GM18868 (cell line): Measurements from ENCODE around the gene CNGB1.

ENCODE experiments used
- ATAC-seq: cut with Tn5 transposase; IDR thresholded peaks from one replicate; pipeline ENCODE4 v1.9.1; 2021; ENCODE audit warnings: mild to moderate bottlenecking, moderate library complexity; ENCODE audit not compliant: unreplicated experiment

Gene CNGB1

GRCh38 chr16:57977418-57978069 lies 6.6 kb upstream of the CNGB1 start:
- no peak for ATAC-seq

- ATAC-seq, result no peak
These were observed 5.4 kb upstream of the CNGB1 start for GRCh38 chr16:57976331-57976796.

- no peak for ATAC-seq
These were observed 1.4 kb upstream of the CNGB1 start for GRCh38 chr16:57972306-57972705.

GRCh38 chr16:57971848-57972247 lies 920 bp upstream of the CNGB1 start:
- ATAC-seq, result no peak

GRCh38 chr16:57970319-57970718 lies 609 bp downstream of the CNGB1 start:
- no peak for ATAC-seq

- ATAC-seq, result no peak
These were observed 1.3 kb downstream of the CNGB1 start for GRCh38 chr16:57969451-57970123.

- ATAC-seq, result no peak
These were observed 3.0 kb downstream of the CNGB1 start for GRCh38 chr16:57967916-57968315.

- no peak for ATAC-seq
These were observed 3.9 kb downstream of the CNGB1 start for GRCh38 chr16:57966986-57967385.

GRCh38 chr16:57966204-57966771 lies 4.6 kb downstream of the CNGB1 start:
- no peak for ATAC-seq

- ATAC-seq, result no peak
These were observed 6.7 kb downstream of the CNGB1 start for GRCh38 chr16:57964157-57964700.

- ATAC-seq, result no peak
These were observed 8.2 kb downstream of the CNGB1 start for GRCh38 chr16:57962756-57963155.

GRCh38 chr16:57962046-57962445 lies 8.9 kb downstream of the CNGB1 start:
- no peak for ATAC-seq

- no peak for ATAC-seq
These were observed 9.4 kb downstream of the CNGB1 start for GRCh38 chr16:57961538-57961937.

- no peak for ATAC-seq
These were observed 10.0 kb downstream of the CNGB1 start for GRCh38 chr16:57960826-57961472.

GRCh38 chr16:57960310-57960709 lies 10.6 kb downstream of the CNGB1 start:
- no peak for ATAC-seq

GRCh38 chr16:57959804-57960203 lies 11.1 kb downstream of the CNGB1 start:
- ATAC-seq, result no peak

GRCh38 chr16:57959121-57959520 lies 11.8 kb downstream of the CNGB1 start:
- no peak for ATAC-seq

- no peak for ATAC-seq
These were observed 12.4 kb downstream of the CNGB1 start for GRCh38 chr16:57958544-57958943.

- ATAC-seq, result no peak
These were observed 13.1 kb downstream of the CNGB1 start for GRCh38 chr16:57957673-57958392.

GRCh38 chr16:57956924-57957672 lies 13.8 kb downstream of the CNGB1 start:
- no peak for ATAC-seq
